Measurements from ENCODE around the gene MAGOH. TPM values are rescaled to one million over a fixed set of nuclear protein-coding genes. Genes with fewer than 3 reads are reported as not detected.

Gene MAGOH
- total RNA-seq, 2 experiments from 2014 or later = 83.7 to 87.2 TPM

GRCh38 chr1:53277326-53277725 is 39.0 kb upstream of the MAGOH start:
- H3K4me1 Mint-ChIP-seq (ENCODE audit: low read depth) = peaks cover 2% of the 10 kb centered on the region

GRCh38 chr1:53276902-53277281 is 38.6 kb upstream of the MAGOH start:
- no peak for DNase-seq
- CTCF ChIA-PET = interaction anchor here (1.9 to 5.3 kb wide), 2 partner anchors 48 to 117 kb away, joined by 9 to 111 read pairs; no protein-coding TSS in a partner anchor
- peaks cover 2% of the 10 kb centered on the region for H3K4me1 Mint-ChIP-seq (ENCODE audit: low read depth)
- H3K9me3 Mint-ChIP-seq = no peaks in the 10 kb centered on the region
- intact Hi-C loops (cut with micrococcal nuclease) = loop anchor here (5.0 kb wide), 1 partner anchor 50 kb away; the partner anchor contains the start of gene LRP8
- no peaks in the 10 kb centered on the region for H3K27me3 Mint-ChIP-seq (ENCODE audit: low read depth)
- peaks cover 36% of the 10 kb centered on the region for H3K36me3 Mint-ChIP-seq (ENCODE audit: low read depth)
- H3K4me3 Mint-ChIP-seq = no peak overlapping the region
- no peak overlapping the region for H3K27ac Mint-ChIP-seq

More at GRCh38 chr1:53277326-53277725, 39.0 kb upstream of the MAGOH start:
- CTCF ChIA-PET = interaction anchor here (1.6 to 5.3 kb wide), 5 partner anchors 16 to 116 kb away, joined by 9 to 111 read pairs (median 9); no protein-coding TSS in a partner anchor
- Mint-ChIP-seq H3K27ac (no peak overlapping the region), H3K27me3 (ENCODE audit: low read depth) (no peaks in the 10 kb centered on the region), H3K9me3 (no peaks in the 10 kb centered on the region), H3K4me3 (no peak overlapping the region), H3K36me3 (ENCODE audit: low read depth) (peaks cover 37% of the 10 kb centered on the region)
- no peak for DNase-seq
- intact Hi-C loops (cut with micrococcal nuclease) = loop anchor here (5.0 kb wide), 1 partner anchor 50 kb away; the partner anchor contains the start of gene LRP8

GRCh38 chr1:53276153-53276901 is 38.0 kb upstream of the MAGOH start:
- H3K36me3 Mint-ChIP-seq (ENCODE audit: low read depth) = peaks cover 35% of the 10 kb centered on the region
- no peaks in the 10 kb centered on the region for H3K9me3 Mint-ChIP-seq
- no peak for DNase-seq
- CTCF ChIA-PET = interaction anchor here (0.9 kb wide), 1 partner anchor 115 kb away, joined by 3 read pairs; no protein-coding TSS in a partner anchor
- H3K27me3 Mint-ChIP-seq (ENCODE audit: low read depth) = no peaks in the 10 kb centered on the region
- no peak overlapping the region for H3K27ac Mint-ChIP-seq
- intact Hi-C loops (cut with micrococcal nuclease) = loop anchor here (5.0 kb wide), 1 partner anchor 51 kb away; the partner anchor contains the start of gene LRP8
- no peak overlapping the region for H3K4me3 Mint-ChIP-seq
- H3K4me1 Mint-ChIP-seq (ENCODE audit: low read depth) = peaks cover 2% of the 10 kb centered on the region

GRCh38 chr1:53275566-53275965 is 37.2 kb upstream of the MAGOH start:
- H3K27me3 Mint-ChIP-seq (ENCODE audit: low read depth) = no peaks in the 10 kb centered on the region
- CTCF ChIA-PET = interaction anchor here (0.9 kb wide), 1 partner anchor 116 kb away, joined by 3 read pairs; no protein-coding TSS in a partner anchor
- H3K9me3 Mint-ChIP-seq = no peaks in the 10 kb centered on the region
- intact Hi-C loops (cut with micrococcal nuclease) = loop anchor here (5.0 kb wide), 1 partner anchor 52 kb away; the partner anchor contains the start of gene LRP8
- no peak overlapping the region for H3K4me3 Mint-ChIP-seq
- no peak overlapping the region for H3K27ac Mint-ChIP-seq
- no peak for DNase-seq
- H3K36me3 Mint-ChIP-seq (ENCODE audit: low read depth) = peaks cover 41% of the 10 kb centered on the region
- H3K4me1 Mint-ChIP-seq (ENCODE audit: low read depth) = peaks cover 2% of the 10 kb centered on the region

- Mint-ChIP-seq H3K27me3 (ENCODE audit: low read depth) (no peaks in the 10 kb centered on the region), H3K36me3 (ENCODE audit: low read depth) (peaks cover 45% of the 10 kb centered on the region), H3K27ac (no peak overlapping the region), H3K4me3 (no peak overlapping the region), H3K4me1 (ENCODE audit: low read depth) (peaks cover 2% of the 10 kb centered on the region), H3K9me3 (no peaks in the 10 kb centered on the region)
- CTCF ChIA-PET = interaction anchor here (0.8 kb wide), 1 partner anchor 119 kb away, joined by 5 read pairs; no protein-coding TSS in a partner anchor
- DNase-seq = no peak
- intact Hi-C loops (cut with micrococcal nuclease) = loop anchor here (5.0 kb wide), 1 partner anchor 53 kb away; the partner anchor contains the start of gene LRP8
These were observed 36.3 kb upstream of the MAGOH start for GRCh38 chr1:53274541-53275185.

- Mint-ChIP-seq H3K4me3 (no peak overlapping the region), H3K9me3 (no peaks in the 10 kb centered on the region), H3K36me3 (ENCODE audit: low read depth) (peaks cover 47% of the 10 kb centered on the region), H3K4me1 (ENCODE audit: low read depth) (peaks cover 2% of the 10 kb centered on the region), H3K27ac (no peak overlapping the region), H3K27me3 (ENCODE audit: low read depth) (no peaks in the 10 kb centered on the region)
- CTCF ChIA-PET = interaction anchor here (0.8 kb wide), 1 partner anchor 120 kb away, joined by 5 read pairs; no protein-coding TSS in a partner anchor
- no peak for DNase-seq
- intact Hi-C loops (cut with micrococcal nuclease) = no loop called here
These were observed 35.7 kb upstream of the MAGOH start for GRCh38 chr1:53274026-53274425.

- H3K4me1 Mint-ChIP-seq (ENCODE audit: low read depth) = peaks cover 2% of the 10 kb centered on the region
- DNase-seq = no peak
- no peak overlapping the region for H3K4me3 Mint-ChIP-seq
- intact Hi-C loops (cut with micrococcal nuclease) = no loop called here
- H3K9me3 Mint-ChIP-seq = no peaks in the 10 kb centered on the region
- H3K27ac Mint-ChIP-seq = no peak overlapping the region
- peaks cover 47% of the 10 kb centered on the region for H3K36me3 Mint-ChIP-seq (ENCODE audit: low read depth)
- H3K27me3 Mint-ChIP-seq (ENCODE audit: low read depth) = no peaks in the 10 kb centered on the region
- CTCF ChIA-PET = no interaction called here
These were observed 35.2 kb upstream of the MAGOH start for GRCh38 chr1:53273526-53273925.

GRCh38 chr1:53272349-53272748 is 34.0 kb upstream of the MAGOH start:
- Mint-ChIP-seq H3K4me1 (ENCODE audit: low read depth) (no peaks in the 10 kb centered on the region), H3K4me3 (no peak overlapping the region), H3K36me3 (ENCODE audit: low read depth) (peaks cover 37% of the 10 kb centered on the region), H3K27me3 (ENCODE audit: low read depth) (no peaks in the 10 kb centered on the region), H3K9me3 (no peaks in the 10 kb centered on the region), H3K27ac (no peak overlapping the region)
- DNase-seq = no peak
- CTCF ChIA-PET = interaction anchor here (0.6 kb wide), 1 partner anchor 694 kb away, joined by 3 read pairs; no protein-coding TSS in a partner anchor
- intact Hi-C loops (cut with micrococcal nuclease) = no loop called here

- no peak for DNase-seq
- no peaks in the 10 kb centered on the region for H3K4me1 Mint-ChIP-seq (ENCODE audit: low read depth)
- peaks cover 35% of the 10 kb centered on the region for H3K36me3 Mint-ChIP-seq (ENCODE audit: low read depth)
- CTCF ChIA-PET = no interaction called here
- intact Hi-C loops (cut with micrococcal nuclease) = no loop called here
- no peak overlapping the region for H3K27ac Mint-ChIP-seq
- H3K9me3 Mint-ChIP-seq = no peaks in the 10 kb centered on the region
- H3K27me3 Mint-ChIP-seq (ENCODE audit: low read depth) = no peaks in the 10 kb centered on the region
- no peak overlapping the region for H3K4me3 Mint-ChIP-seq
These were observed 33.2 kb upstream of the MAGOH start for GRCh38 chr1:53271446-53272090.

GRCh38 chr1:53270873-53271272 is 32.6 kb upstream of the MAGOH start:
- H3K27me3 Mint-ChIP-seq (ENCODE audit: low read depth) = no peaks in the 10 kb centered on the region
- intact Hi-C loops (cut with micrococcal nuclease) = no loop called here
- no peak overlapping the region for H3K4me3 Mint-ChIP-seq
- no peak overlapping the region for H3K27ac Mint-ChIP-seq
- H3K36me3 Mint-ChIP-seq (ENCODE audit: low read depth) = peaks cover 39% of the 10 kb centered on the region
- DNase-seq = no peak
- H3K4me1 Mint-ChIP-seq (ENCODE audit: low read depth) = no peaks in the 10 kb centered on the region
- H3K9me3 Mint-ChIP-seq = no peaks in the 10 kb centered on the region
- CTCF ChIA-PET = interaction anchor here (0.8 to 1.6 kb wide), 2 partner anchors 8 to 54 kb away, joined by 3 to 5 read pairs; no protein-coding TSS in a partner anchor

GRCh38 chr1:53270107-53270506 is 31.8 kb upstream of the MAGOH start:
- intact Hi-C loops (cut with micrococcal nuclease) = no loop called here
- no peak for DNase-seq

GRCh38 chr1:53267761-53268160 is 29.4 kb upstream of the MAGOH start:
- no peaks in the 10 kb centered on the region for H3K4me1 Mint-ChIP-seq (ENCODE audit: low read depth)
- no peak for DNase-seq
- CTCF ChIA-PET = interaction anchor here (0.6 to 1.1 kb wide), 2 partner anchors 11 to 485 kb away, joined by 3 read pairs; no protein-coding TSS in a partner anchor
- intact Hi-C loops (cut with micrococcal nuclease) = no loop called here
- no peak overlapping the region for H3K4me3 Mint-ChIP-seq
- no peak overlapping the region for H3K27ac Mint-ChIP-seq
- no peaks in the 10 kb centered on the region for H3K9me3 Mint-ChIP-seq
- H3K27me3 Mint-ChIP-seq (ENCODE audit: low read depth) = no peaks in the 10 kb centered on the region
- peaks cover 50% of the 10 kb centered on the region for H3K36me3 Mint-ChIP-seq (ENCODE audit: low read depth)

More at GRCh38 chr1:53270107-53270506, 31.8 kb upstream of the MAGOH start:
- no peaks in the 10 kb centered on the region for H3K4me1 Mint-ChIP-seq (ENCODE audit: low read depth)
- no peaks in the 10 kb centered on the region for H3K27me3 Mint-ChIP-seq (ENCODE audit: low read depth)
- H3K4me3 Mint-ChIP-seq = no peak overlapping the region
- no peak overlapping the region for H3K27ac Mint-ChIP-seq
- no peaks in the 10 kb centered on the region for H3K9me3 Mint-ChIP-seq
- CTCF ChIA-PET = interaction anchor here (1.6 kb wide), 1 partner anchor 8 kb away, joined by 5 read pairs; no protein-coding TSS in a partner anchor
- H3K36me3 Mint-ChIP-seq (ENCODE audit: low read depth) = peaks cover 42% of the 10 kb centered on the region
